K562 (cell line): ENCODE data around the gene ZFP62. TPM values are rescaled to one million over a fixed set of nuclear protein-coding genes. Genes with fewer than 3 reads are reported as not detected.

Experiments used
- ATAC-seq: fragments of 200-7000 bp; cut with Tn5 transposase; 3 replicates; pipeline ENCODE4 v1.9.1; 2020; ENCODE audit warnings: moderate library complexity
- BruUV-seq: library from RNA; stranded (reverse); fragments of 400-500 nt; replicated peaks from 2 replicates; lab custom pipeline; 2021; lab: Mats Ljungman, UMichigan
- CTCF ChIA-PET: fragments of 300-600 bp; formaldehyde crosslinking; extraction: SDS; loops from one replicate; lab custom pipeline; 2021; ENCODE audit warnings: low intra/inter-chr PET ratio; lab: Yijun Ruan, JAX
- POLR2A ChIA-PET: fragments of 300-600, 350-650 bp; sonication (Branson Sonifier 250); formaldehyde crosslinking; extraction: SDS; loops from one replicate; lab custom pipeline; 2021; ENCODE audit warnings: antibody characterized with exemption, inconsistent platforms; lab: Yijun Ruan, JAX
- DNase-seq, 4 experiments: peaks; one replicate each; pipeline versions ENCODE4 v3.0.0 to v3.0.0-alpha.2; 2011 to 2018; ENCODE audit warnings: low spot score in 3 of 4, mixed read lengths in 3 of 4; ENCODE audit errors: extremely low read depth in 1 of 4
- FAIRE-seq: peaks from 2 replicates; lab custom pipeline; 2011; peaks lifted over from hg19 to GRCh38; lab: Jason Lieb, UNC
- H2AFZ ChIP-seq: 2 replicates; pipeline ENCODE4 v1.6.0; 2011; ENCODE audit warnings: low read depth, low read length, control low read depth, inconsistent platforms
- H3K27ac ChIP-seq: fragments of 200-600 bp; 3 replicates; pipeline ENCODE4 v1.8.0; 2011; ENCODE audit warnings: low read depth, mild to moderate bottlenecking, control low read depth, inconsistent platforms, low read length, moderate library complexity, mixed read lengths; ENCODE audit errors: extremely low read depth
- H3K27me3 ChIP-seq, 2 experiments: fragments of 300-600 bp in 1 of 2; 2 replicates in 1 of 2; 3 replicates in 1 of 2; pipeline versions ENCODE4 v1.6.0 to v1.8.0; 2011; ENCODE audit warnings: inconsistent platforms in 2 of 2, low read length in 2 of 2, mild to moderate bottlenecking in 1 of 2, mixed read lengths in 1 of 2, moderate library complexity in 1 of 2; ENCODE audit not compliant: control insufficient read depth in 2 of 2, insufficient read depth in 2 of 2
- H3K36me3 ChIP-seq: fragments of 300-600 bp; 3 replicates; pipeline ENCODE4 v1.8.0; 2011; ENCODE audit warnings: mild to moderate bottlenecking, low read length, inconsistent platforms; ENCODE audit not compliant: control insufficient read depth, insufficient read depth
- H3K4me1 ChIP-seq, 2 experiments: fragments of 200-600 bp in 1 of 2; replicated peaks in 1 of 2; 2 replicates in 1 of 2; 3 replicates in 1 of 2; pipeline versions ENCODE4 v1.5.1 to v1.8.0; 2011; ENCODE audit warnings: inconsistent platforms in 2 of 2, low read length in 2 of 2, mild to moderate bottlenecking in 1 of 2, mixed read lengths in 1 of 2, moderate library complexity in 1 of 2; ENCODE audit not compliant: control insufficient read depth in 2 of 2, insufficient read depth in 2 of 2
- H3K4me2 ChIP-seq: 2 replicates; pipeline ENCODE4 v1.6.1; 2011; ENCODE audit warnings: low read length, control low read depth, inconsistent platforms, mixed read lengths; ENCODE audit not compliant: insufficient read depth
- H3K4me3 ChIP-seq: fragments of 200-600 bp; sonication (generic), shearing (Covaris generic); 2 replicates; pipeline ENCODE4 v1.5.1; 2016; ENCODE audit warnings: control low read depth, inconsistent platforms
- H3K79me2 ChIP-seq: fragments of 200-600 bp; 3 replicates; pipeline ENCODE4 v1.8.0; 2011; ENCODE audit warnings: low read length, inconsistent platforms; ENCODE audit not compliant: control insufficient read depth, insufficient read depth
- H3K9ac ChIP-seq, 2 experiments: 2 replicates each; pipeline versions ENCODE4 v1.6.0 to v1.6.1; 2011; ENCODE audit warnings: low read depth in 2 of 2, low read length in 2 of 2, control low read depth in 1 of 2, inconsistent platforms in 1 of 2, mild to moderate bottlenecking in 1 of 2, mixed read lengths in 1 of 2; ENCODE audit not compliant: insufficient read depth in 1 of 2
- H3K9me1 ChIP-seq: one replicate; pipeline ENCODE4 v1.6.0; 2011; ENCODE audit warnings: inconsistent platforms, mild to moderate bottlenecking, low read length, moderate library complexity; ENCODE audit not compliant: control insufficient read depth, insufficient read depth
- H3K9me3 ChIP-seq: replicated peaks from 2 replicates; pipeline ENCODE4 v1.5.1; 2011; ENCODE audit warnings: low read depth, low read length, inconsistent platforms; ENCODE audit not compliant: control insufficient read depth, insufficient read depth
- H4K20me1 ChIP-seq: replicated peaks from 2 replicates; pipeline ENCODE4 v1.6.1; 2011; ENCODE audit warnings: low read length, inconsistent platforms, mixed read lengths; ENCODE audit not compliant: control insufficient read depth, insufficient read depth
- BCLAF1 ChIP-seq, 2 experiments: fragments of 450-650 bp in 1 of 2; IDR thresholded peaks; 2 replicates each; pipeline ENCODE4 v1.6.1; 2011 to 2017; ENCODE audit warnings: low read depth in 2 of 2, antibody characterized with exemption in 1 of 2, borderline replicate concordance in 1 of 2, low read length in 1 of 2, mild to moderate bottlenecking in 1 of 2, mixed read lengths in 1 of 2; ENCODE audit not compliant: control insufficient read depth in 1 of 2
- CBFA2T3 ChIP-seq: fragments of 450-650 bp; IDR thresholded peaks from 2 replicates; pipeline ENCODE4 v1.6.1; 2017
- FOXA1 ChIP-seq: fragments of 450-650 bp; IDR thresholded peaks from 2 replicates; pipeline ENCODE4 v1.6.1; 2016; ENCODE audit warnings: mild to moderate bottlenecking, borderline replicate concordance
- NELFE ChIP-seq: IDR thresholded peaks from 2 replicates; pipeline ENCODE4 v1.6.1; 2011; ENCODE audit warnings: mild to moderate bottlenecking; ENCODE audit not compliant: insufficient read depth, insufficient read length
- RBM14 ChIP-seq: fragments of 200-400 bp; formaldehyde crosslinking; IDR thresholded peaks from 2 replicates; pipeline ENCODE4 v1.6.1; 2018; ENCODE audit warnings: low read depth, mild to moderate bottlenecking, low read length, moderate library complexity, borderline replicate concordance; ENCODE audit not compliant: insufficient read depth
- SMARCA4 ChIP-seq: fragments of 450-650 bp; IDR thresholded peaks from 2 replicates; pipeline ENCODE4 v1.6.1; 2016
- YY1 ChIP-seq, 3 experiments: IDR thresholded peaks; 2 replicates each; pipeline ENCODE4 v1.6.1; 2011; ENCODE audit warnings: low read length in 2 of 3, mild to moderate bottlenecking in 2 of 3, moderate library complexity in 2 of 3, borderline replicate concordance in 1 of 3, control low read depth in 1 of 3, low read depth in 1 of 3; ENCODE audit not compliant: insufficient read depth in 3 of 3, insufficient replicate concordance in 2 of 3, control insufficient read depth in 1 of 3, insufficient read length in 1 of 3; ENCODE audit errors: extremely low read depth in 1 of 3
- ZBTB34 ChIP-seq: fragments of 250-450 bp; sonication (Bioruptor Pico); IDR thresholded peaks from 2 replicates; pipeline ENCODE4 v1.8.0; 2021; ENCODE audit warnings: mild to moderate bottlenecking, moderate library complexity
- WGBS: fragments of 100-300 bp; shearing (Covaris generic); methylation state at CpG from one replicate; pipeline ENCODE4 v1.1.6; 2016; ENCODE audit warnings: low coverage, mixed read lengths; ENCODE audit not compliant: insufficient coverage; ENCODE audit errors: missing lambda C conversion rate; 5-methylcytosine and 5-hydroxymethylcytosine counted together
- in situ Hi-C: fragments of 300-500 bp; cut with MboI; formaldehyde crosslinking; loops from 4 replicates; pipeline ENCODE4 v1.15.0; 2018; ENCODE audit warnings: inconsistent platforms, mixed read lengths
- intact Hi-C: fragments of 100-400 bp; cut with micrococcal nuclease; formaldehyde crosslinking; loops from 2 replicates; pipeline ENCODE4 v1.14.2; 2022
- polyA plus RNA-seq, 8 experiments: library from polyadenylated mRNA; depleted of rRNA in 4 of 8; stranded (reverse) in 5 of 8; unstranded in 3 of 8; fragments of >200 nt; fragmentation: Nextera tagmentation in 2 of 8; fragmentation: Illumina TruSeq in 1 of 8; extraction: Ambion mirVana in 2 of 8; extraction: Trizol in 1 of 8; gene quantifications; 2 replicates each; pipeline versions ENCODE4 v1.2.1 to v1.2.3, GENCODE V29; 2011 to 2014; ENCODE audit warnings: inconsistent platforms in 1 of 8, missing spikeins in 1 of 8
- total RNA-seq, 7 experiments: library from RNA; depleted of rRNA in 6 of 7; stranded (reverse); fragments of >200 nt in 6 of 7; fragmentation: Illumina TruSeq in 2 of 7; extraction: Trizol in 2 of 7; gene quantifications; 2 replicates each; pipeline versions ENCODE4 v1.2.1 to v1.2.3, GENCODE V29; 2011 to 2021; ENCODE audit warnings: low replicate concordance in 1 of 7

The ZFP62 gene
- total and polyA plus RNA-seq, 9 of the 15 experiments (the other 6 are each of a cell fraction or from before 2014, with no cell fraction given), result 12.2 to 37.5 (median 25.0) TPM

GRCh38 chr5:180908400-180908799 is 47.3 kb upstream of the ZFP62 start:
- H3K4me3 ChIP-seq, result no peak overlapping the region
- H3K27me3 ChIP-seq, result no peaks in the 10 kb centered on the region
- CTCF ChIA-PET, result no interaction called here
- TF ChIP-seq YY1 (IDR thresholded peaks at IDR 0.05; ENCODE audit: borderline replicate concordance in 1 of 3, control insufficient read depth in 1 of 3, extremely low read depth in 1 of 3, insufficient read depth in 3 of 3, insufficient read length in 1 of 3, insufficient replicate concordance in 2 of 3, low read depth in 1 of 3, low read length in 2 of 3) (peak in 1 of 3 experiments; percentile 22), FOXA1 (no peak), CBFA2T3 (0 out of 2 replicates have a peak, but pooled peaks have one; percentile 5)
- H2AFZ ChIP-seq, result no peak overlapping the region
- H3K36me3 ChIP-seq, result no peaks in the 10 kb centered on the region
- peaks cover 3% of the 10 kb centered on the region for H3K9me3 ChIP-seq
- intact Hi-C loops (no loop called here), in situ Hi-C loops (no loop called here)
- no peak overlapping the region for H3K9ac ChIP-seq
- peaks cover 0 to 9% of the 10 kb centered on the region in 2 experiments; a peak in 4 of 5 replicates for H3K4me1 ChIP-seq
- no peak for ATAC-seq
- FAIRE-seq, result no peak
- no TSS peak for BruUV-seq
- no peaks in the 10 kb centered on the region for H4K20me1 ChIP-seq
- H3K27ac ChIP-seq, result no peak overlapping the region
- H3K9me1 ChIP-seq, result no peaks in the 10 kb centered on the region
- peak in 2 of 4 experiments; percentile 3 to 16 for DNase-seq
- 75% methylated on average over 8 of the region's 9 CpGs for WGBS
- H3K79me2 ChIP-seq, result no peaks in the 10 kb centered on the region
- no peak overlapping the region for H3K4me2 ChIP-seq
- POLR2A ChIA-PET, result no interaction called here

- DNase-seq, result no peak
- Histone ChIP-seq H4K20me1 (no peaks in the 10 kb centered on the region), H3K4me3 (no peak overlapping the region), H3K27ac (no peak overlapping the region), H3K36me3 (no peaks in the 10 kb centered on the region), H2AFZ (no peak overlapping the region), H3K79me2 (no peaks in the 10 kb centered on the region), H3K4me2 (no peak overlapping the region), H3K4me1 (peaks cover 0 to 3% of the 10 kb centered on the region in 2 experiments; a peak in 1 of 5 replicates), H3K9me1 (no peaks in the 10 kb centered on the region), H3K9ac (no peak overlapping the region), H3K9me3 (no peaks in the 10 kb centered on the region; the same call in 1 of the 2 replicates), H3K27me3 (no peaks in the 10 kb centered on the region)
- no peak for ATAC-seq
- no peak for FAIRE-seq
- in situ Hi-C loops (no loop called here), intact Hi-C loops (no loop called here)
- ChIA-PET POLR2A (no interaction called here), CTCF (no interaction called here)
- BruUV-seq, result no TSS peak
- WGBS, result 38% methylated on average over 7 of the region's 7 CpGs
- TF ChIP-seq NELFE (no peak), SMARCA4 (no peak), ZBTB34 (CRISPR knock-in tag) (no peak), RBM14 (no peak), BCLAF1 (IDR thresholded peaks at IDR 0.05; ENCODE audit: borderline replicate concordance in 1 of 2, control insufficient read depth in 1 of 2, low read depth in 2 of 2, low read length in 1 of 2) (no peak)
Measured at GRCh38 chr5:180901319-180902009, 40.4 kb upstream of the ZFP62 start.
